ENCODE data around the gene EFL1. TPM values are rescaled to one million over a fixed set of nuclear protein-coding genes. Genes with fewer than 3 reads are reported as not detected.
"Not testable (repeated sequence)": the region's sequence is repeated elsewhere in the genome, so short reads cannot be mapped to it uniquely, and the experiment has no call there.

Gene EFL1
- total and polyA plus RNA-seq, 11 donors, result 3.5 to 19.2 (median 15.6) TPM

DNA sequence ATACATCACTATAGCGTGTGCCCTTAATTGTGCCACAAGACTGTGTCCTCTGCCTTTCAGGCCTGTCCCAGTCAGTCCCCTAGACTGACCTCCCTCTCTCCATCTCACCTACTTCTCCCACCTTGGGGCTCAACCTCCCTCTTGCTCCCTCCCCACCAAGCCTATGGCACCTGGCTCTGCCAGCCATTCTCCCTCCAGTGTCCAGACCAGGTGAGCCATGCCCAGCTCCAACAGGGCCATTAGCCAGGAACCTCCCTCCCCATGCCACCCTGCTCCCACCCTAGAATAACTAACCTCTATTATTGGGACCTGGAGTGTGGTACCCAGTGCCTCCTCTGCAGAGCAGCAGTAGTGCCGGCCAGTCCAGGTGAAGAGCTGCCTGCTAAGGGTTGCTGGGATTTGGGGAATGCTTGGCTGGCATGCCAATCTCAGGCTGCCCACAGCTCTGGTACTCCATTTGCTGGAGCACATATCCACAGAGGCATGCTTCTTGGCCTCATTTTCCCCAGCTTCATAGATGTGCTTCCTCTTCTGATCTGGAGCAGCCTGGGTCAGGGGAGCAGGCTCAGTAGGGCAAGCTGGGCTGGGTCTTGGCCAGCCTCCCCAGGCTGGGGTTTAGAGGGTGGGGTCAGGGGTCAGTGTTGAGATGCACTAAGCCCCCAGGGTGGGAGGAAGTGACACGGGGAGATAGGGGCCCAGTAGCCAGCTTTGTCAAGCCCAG lies 38.9 kb upstream of the EFL1 start:
- Histone ChIP-seq H3K27ac (peak overlapping the region in 1 of 12 donors; percentile 67), H3K9me3 (no peaks in the 10 kb centered on the region), H3K27me3 (no peaks in the 10 kb centered on the region), H3K4me1 (peaks cover 0 to 16% (median 0%) of the 10 kb centered on the region in 12 donors), H3K36me3 (no peaks in the 10 kb centered on the region), H3K4me3 (no peak overlapping the region)
- intact Hi-C loops (cut with DNase I), result no loop called here
- DNase-seq (no peak), ATAC-seq (no peak)
- 76 to 88% (median 82%) methylated on average over 3 of the region's 3 CpGs for WGBS, 4 donors
- TF ChIP-seq POLR2A (IDR thresholded peaks at IDR 0.05), result no peak
- TF ChIP-seq, protein P1, sequence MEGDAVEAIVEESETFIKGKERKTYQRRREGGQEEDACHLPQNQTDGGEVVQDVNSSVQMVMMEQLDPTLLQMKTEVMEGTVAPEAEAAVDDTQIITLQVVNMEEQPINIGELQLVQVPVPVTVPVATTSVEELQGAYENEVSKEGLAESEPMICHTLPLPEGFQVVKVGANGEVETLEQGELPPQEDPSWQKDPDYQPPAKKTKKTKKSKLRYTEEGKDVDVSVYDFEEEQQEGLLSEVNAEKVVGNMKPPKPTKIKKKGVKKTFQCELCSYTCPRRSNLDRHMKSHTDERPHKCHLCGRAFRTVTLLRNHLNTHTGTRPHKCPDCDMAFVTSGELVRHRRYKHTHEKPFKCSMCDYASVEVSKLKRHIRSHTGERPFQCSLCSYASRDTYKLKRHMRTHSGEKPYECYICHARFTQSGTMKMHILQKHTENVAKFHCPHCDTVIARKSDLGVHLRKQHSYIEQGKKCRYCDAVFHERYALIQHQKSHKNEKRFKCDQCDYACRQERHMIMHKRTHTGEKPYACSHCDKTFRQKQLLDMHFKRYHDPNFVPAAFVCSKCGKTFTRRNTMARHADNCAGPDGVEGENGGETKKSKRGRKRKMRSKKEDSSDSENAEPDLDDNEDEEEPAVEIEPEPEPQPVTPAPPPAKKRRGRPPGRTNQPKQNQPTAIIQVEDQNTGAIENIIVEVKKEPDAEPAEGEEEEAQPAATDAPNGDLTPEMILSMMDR (IDR thresholded peaks at IDR 0.05), result no peak

DNA sequence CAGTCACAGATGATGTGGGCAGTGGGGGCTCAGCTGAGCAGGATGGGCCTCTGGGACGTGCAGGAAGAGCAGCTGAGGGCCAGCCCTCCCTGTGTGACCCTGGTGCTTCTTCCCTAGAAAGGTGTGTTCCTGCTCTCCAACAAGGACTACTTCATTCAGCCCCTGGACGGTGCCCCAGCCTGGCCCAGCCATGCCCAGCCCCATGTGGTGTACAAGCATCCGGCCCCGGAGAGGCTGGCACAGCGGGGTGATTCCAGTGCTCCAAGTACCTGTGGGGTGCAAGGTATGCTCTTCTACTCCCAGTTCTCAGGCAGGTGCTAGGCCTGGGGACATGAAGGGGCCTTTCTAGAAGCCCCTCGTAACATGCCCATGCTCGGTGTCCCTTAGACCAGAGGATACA lies 38.3 kb upstream of the EFL1 start:
- no peak overlapping the region for H3K4me3 ChIP-seq
- TF ChIP-seq, protein P1 (IDR thresholded peaks at IDR 0.05), result no peak
- no peak for TF ChIP-seq POLR2A (IDR thresholded peaks at IDR 0.05)
- H3K36me3 ChIP-seq, result no peaks in the 10 kb centered on the region
- no peak for DNase-seq
- H3K9me3 ChIP-seq, result no peaks in the 10 kb centered on the region
- no peak for ATAC-seq
- H3K4me1 ChIP-seq, result peaks cover 0 to 16% (median 0%) of the 10 kb centered on the region in 12 donors
- H3K27ac ChIP-seq, result peak overlapping the region in 4 of 12 donors; percentile 46 to 67 (median 63)
- H3K27me3 ChIP-seq, result no peaks in the 10 kb centered on the region
- intact Hi-C loops (cut with DNase I), result no loop called here
- WGBS, 4 donors, result 73 to 90% (median 87%) methylated on average over 6 to 7 of the region's 7 CpGs

DNA sequence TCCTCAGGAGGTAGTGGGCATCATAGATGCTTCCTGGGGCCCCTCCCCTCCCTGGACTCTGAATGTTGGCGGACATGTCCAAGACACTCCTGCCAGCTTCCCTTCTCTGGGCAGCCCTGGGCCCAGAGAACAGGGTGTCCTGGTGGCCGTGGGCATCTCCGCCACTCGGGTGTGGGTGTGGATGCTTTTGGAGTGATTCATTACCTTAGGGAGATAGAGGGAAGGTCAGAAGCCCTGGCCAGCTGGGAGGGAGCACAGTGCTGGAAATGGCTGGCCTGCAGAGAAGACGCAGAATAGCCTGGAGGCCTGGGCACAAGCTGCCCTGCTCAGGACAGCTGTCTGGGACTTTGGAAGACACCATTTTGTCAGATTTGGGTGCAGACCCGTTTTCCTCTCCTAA lies 37.8 kb upstream of the EFL1 start:
- intact Hi-C loops (cut with DNase I), result not testable (repeated sequence)
- DNase-seq, result peak in 2 of 5 donors; percentile 61 to 72

DNA sequence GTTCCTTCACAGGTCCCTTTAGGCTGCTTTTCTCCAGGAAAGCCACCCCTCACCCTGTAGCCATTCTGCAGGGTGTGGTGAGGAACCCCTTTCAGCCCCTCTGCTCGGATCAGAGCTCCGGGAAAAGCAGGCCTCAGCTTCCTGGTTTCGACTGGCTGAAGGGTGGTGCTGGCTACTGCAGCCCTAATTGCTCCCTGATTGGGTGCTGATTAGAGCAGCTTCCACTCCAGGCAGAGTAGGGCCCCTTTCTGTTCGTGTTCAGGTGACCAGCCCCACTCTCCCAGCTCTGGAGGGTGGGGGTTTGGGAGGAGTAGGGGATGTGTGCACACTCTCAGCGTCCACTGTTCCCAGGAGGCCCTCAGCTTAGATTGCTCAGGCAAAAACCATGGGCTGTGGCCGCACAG lies 37.0 kb upstream of the EFL1 start:
- H3K36me3 ChIP-seq; H3K27ac ChIP-seq; intact Hi-C loops (cut with DNase I); H3K27me3 ChIP-seq; H3K9me3 ChIP-seq; H3K4me3 ChIP-seq; DNase-seq: not testable (repeated sequence)
- peak in 1 of 4 donors; percentile 12 for ATAC-seq
- H3K4me1 ChIP-seq, result peaks cover 0 to 16% (median 0%) of the 10 kb centered on the region in 12 donors
- 70 to 82% (median 75%) methylated on average over 3 to 4 of the region's 6 CpGs for WGBS, 4 donors

More for the DNA sequence above, 37.8 kb upstream of the EFL1 start:
- peak overlapping the region in 4 of 12 donors; percentile 46 to 67 (median 63) for H3K27ac ChIP-seq
- peaks cover 0 to 16% (median 0%) of the 10 kb centered on the region in 12 donors for H3K4me1 ChIP-seq
- H3K9me3 ChIP-seq, H3K27me3 ChIP-seq, H3K36me3 ChIP-seq, H3K4me3 ChIP-seq: not testable (repeated sequence)
- peak; percentile 78 to 94 (median 84) for ATAC-seq
- whole genome bisulfite sequencing, 4 donors, result 42 to 64% (median 46%) methylated on average over 1 to 6 of the region's 6 CpGs

DNA sequence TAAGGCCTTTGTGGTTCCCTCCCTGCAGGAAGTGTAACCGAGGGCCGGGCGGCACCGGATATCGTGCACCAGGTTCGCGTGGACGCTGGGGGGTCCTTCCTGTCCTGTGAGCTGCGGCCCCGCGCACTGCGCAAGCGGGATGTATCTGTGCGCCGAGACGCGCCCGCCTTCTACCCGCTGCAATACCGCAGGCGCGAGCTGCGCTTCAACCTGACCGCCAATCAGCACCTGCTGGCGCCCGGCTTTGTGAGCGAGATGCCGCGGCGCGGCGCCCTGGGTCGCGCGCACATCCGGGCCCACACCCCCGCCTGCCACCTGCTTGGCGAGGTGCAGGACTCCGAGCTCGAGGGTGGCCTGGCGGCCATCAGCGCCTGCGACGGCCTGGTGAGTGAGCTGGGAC lies 36.0 kb upstream of the EFL1 start:
- 26 to 47% (median 31%) methylated on average over 12 to 44 of the region's 44 CpGs for WGBS, 4 donors
- Histone ChIP-seq H3K27ac (peak overlapping the region in 1 of 12 donors; percentile 42), H3K36me3 (no peaks in the 10 kb centered on the region), H3K4me1 (peaks cover 0 to 16% (median 0%) of the 10 kb centered on the region in 12 donors), H3K27me3 (no peaks in the 10 kb centered on the region), H3K4me3 (peak overlapping the region in 1 of 12 donors; percentile 20), H3K9me3 (no peaks in the 10 kb centered on the region)
- no peak for ATAC-seq
- no peak for TF ChIP-seq POLR2A (IDR thresholded peaks at IDR 0.05)
- TF ChIP-seq, protein P1 (IDR thresholded peaks at IDR 0.05), result no peak
- intact Hi-C loops (cut with DNase I), result no loop called here
- DNase-seq, result peak in 1 of 5 donors; percentile 71

All from heart left ventricle (tissue), 16 donors.